H9 (cell line): ENCODE results near the gene LMNTD2. TPM values are rescaled to one million over a fixed set of nuclear protein-coding genes. Genes with fewer than 3 reads are reported as not detected.

Source experiments
- DNase-seq: peaks from one replicate; pipeline ENCODE4 v3.0.0-alpha.2; 2017
- H2AFZ ChIP-seq: one replicate; pipeline ENCODE4 v1.6.1; 2013; ENCODE audit warnings: mild to moderate bottlenecking, low read length, control low read depth, moderate library complexity
- H2AK5ac ChIP-seq: 2 replicates; pipeline ENCODE4 v1.6.1; 2013; ENCODE audit warnings: low read length, control low read depth, mixed read lengths; ENCODE audit not compliant: insufficient read length
- H2BK120ac ChIP-seq: one replicate; pipeline ENCODE4 v1.6.1; 2013; ENCODE audit warnings: low read depth, mild to moderate bottlenecking, low read length, control low read depth, inconsistent platforms; ENCODE audit not compliant: poor library complexity, severe bottlenecking
- H2BK12ac ChIP-seq: 2 replicates; pipeline ENCODE4 v1.6.1; 2013; ENCODE audit warnings: low read length, control low read depth, mixed read lengths, low read depth; ENCODE audit not compliant: insufficient read length
- H2BK15ac ChIP-seq: 2 replicates; pipeline ENCODE4 v1.6.1; 2013; ENCODE audit warnings: low read depth, low read length, control low read depth
- H2BK20ac ChIP-seq: one replicate; pipeline ENCODE4 v1.6.1; 2013; ENCODE audit warnings: low read depth, mild to moderate bottlenecking, low read length, control low read depth, inconsistent platforms; ENCODE audit not compliant: poor library complexity, severe bottlenecking
- H2BK5ac ChIP-seq: 2 replicates; pipeline ENCODE4 v1.6.1; 2013; ENCODE audit warnings: low read length, control low read depth, mixed read lengths; ENCODE audit not compliant: insufficient read length
- H3K14ac ChIP-seq: 2 replicates; pipeline ENCODE4 v1.6.1; 2013; ENCODE audit warnings: low read length, control low read depth; ENCODE audit not compliant: insufficient read depth
- H3K18ac ChIP-seq: 2 replicates; pipeline ENCODE4 v1.6.1; 2013; ENCODE audit warnings: low read depth, mild to moderate bottlenecking, mixed read lengths, low read length, control low read depth; ENCODE audit not compliant: insufficient read length
- H3K23ac ChIP-seq: 2 replicates; pipeline ENCODE4 v1.6.1; 2013; ENCODE audit warnings: low read length, control low read depth, mixed read lengths, low read depth; ENCODE audit not compliant: insufficient read length
- H3K23me2 ChIP-seq: 2 replicates; pipeline ENCODE4 v1.6.1; 2013; ENCODE audit warnings: low read depth, mild to moderate bottlenecking, mixed read lengths, low read length, control low read depth; ENCODE audit not compliant: insufficient read length, poor library complexity, severe bottlenecking
- H3K27ac ChIP-seq: 2 replicates; pipeline ENCODE4 v1.5.1; 2013; ENCODE audit warnings: low read length, control low read depth, mixed read lengths, low read depth; ENCODE audit not compliant: insufficient read length
- H3K27me3 ChIP-seq: 2 replicates; pipeline ENCODE4 v1.6.1; 2013; ENCODE audit warnings: low read length, control low read depth, inconsistent platforms; ENCODE audit not compliant: insufficient read depth
- H3K4ac ChIP-seq: 2 replicates; pipeline ENCODE4 v1.6.1; 2013; ENCODE audit warnings: low read depth, mild to moderate bottlenecking, control low read depth, inconsistent platforms, low read length, moderate library complexity
- H3K4me1 ChIP-seq: 2 replicates; pipeline ENCODE4 v1.6.1; 2013; ENCODE audit warnings: low read length, control low read depth, inconsistent platforms; ENCODE audit not compliant: insufficient read depth
- H3K4me2 ChIP-seq: 2 replicates; pipeline ENCODE4 v1.6.1; 2013; ENCODE audit warnings: low read length, control low read depth, mixed read lengths; ENCODE audit not compliant: insufficient read length, insufficient read depth
- H3K56ac ChIP-seq: 2 replicates; pipeline ENCODE4 v1.6.1; 2013; ENCODE audit warnings: low read depth, mild to moderate bottlenecking, mixed read lengths, low read length, control low read depth; ENCODE audit not compliant: insufficient read length
- H3K79me1 ChIP-seq: 2 replicates; pipeline ENCODE4 v1.6.1; 2013; ENCODE audit warnings: low read depth, mild to moderate bottlenecking, moderate library complexity, low read length, control low read depth, inconsistent platforms; ENCODE audit not compliant: insufficient read depth, poor library complexity, severe bottlenecking
- H3K79me2 ChIP-seq: 2 replicates; pipeline ENCODE4 v1.6.1; 2013; ENCODE audit warnings: low read length, control low read depth, inconsistent platforms; ENCODE audit not compliant: insufficient read depth
- H3K9ac ChIP-seq: 2 replicates; pipeline ENCODE4 v1.6.1; 2013; ENCODE audit warnings: low read length, control low read depth, mixed read lengths; ENCODE audit not compliant: insufficient read length; ENCODE audit errors: extremely low read depth
- H3K9me3 ChIP-seq: one replicate; pipeline ENCODE4 v1.6.1; 2013; ENCODE audit warnings: low read depth, low read length, inconsistent platforms; ENCODE audit not compliant: control insufficient read depth
- H3T11ph ChIP-seq: one replicate; pipeline ENCODE4 v1.6.1; 2013; ENCODE audit warnings: mild to moderate bottlenecking, low read length, control low read depth, inconsistent platforms
- H4K20me1 ChIP-seq: one replicate; pipeline ENCODE4 v1.6.1; 2013; ENCODE audit not compliant: control insufficient read depth, insufficient read length, insufficient read depth
- H4K5ac ChIP-seq: 2 replicates; pipeline ENCODE4 v1.6.1; 2013; ENCODE audit warnings: low read depth, mild to moderate bottlenecking, mixed read lengths, low read length, control low read depth; ENCODE audit not compliant: insufficient read length
- H4K8ac ChIP-seq: replicated peaks from 2 replicates; pipeline ENCODE4 v1.6.1; 2013; ENCODE audit warnings: low read length, control low read depth, mixed read lengths, low read depth; ENCODE audit not compliant: insufficient read length
- H4K91ac ChIP-seq: 2 replicates; pipeline ENCODE4 v1.6.1; 2013; ENCODE audit warnings: low read depth, mild to moderate bottlenecking, moderate library complexity, mixed read lengths, low read length, control low read depth; ENCODE audit not compliant: insufficient read length
- H3K27ac Mint-ChIP-seq, 3 experiments: 2 replicates in 2 of 3; 3 replicates in 1 of 3; pipeline ENCODE4 v1.8.0; 2020 to 2021; ENCODE audit warnings: mixed read lengths in 3 of 3, mild to moderate bottlenecking in 1 of 3, moderate library complexity in 1 of 3
- H3K27me3 Mint-ChIP-seq: 2 replicates; pipeline ENCODE4 v1.8.0; 2021; ENCODE audit warnings: low read depth, mild to moderate bottlenecking, moderate library complexity, mixed read lengths
- H3K36me3 Mint-ChIP-seq, 3 experiments: 2 replicates in 2 of 3; 3 replicates in 1 of 3; pipeline ENCODE4 v1.8.0; 2020 to 2021; ENCODE audit warnings: low read depth in 3 of 3, mixed read lengths in 3 of 3; ENCODE audit not compliant: insufficient read depth in 1 of 3
- H3K4me1 Mint-ChIP-seq, 2 experiments: 2 replicates each; pipeline ENCODE4 v1.8.0; 2020; ENCODE audit warnings: mixed read lengths in 2 of 2
- H3K4me3 Mint-ChIP-seq, 2 experiments: 2 replicates in 1 of 2; 3 replicates in 1 of 2; pipeline ENCODE4 v1.8.0; 2020 to 2021; ENCODE audit warnings: mild to moderate bottlenecking in 2 of 2, mixed read lengths in 2 of 2, moderate library complexity in 1 of 2
- H3K9me3 Mint-ChIP-seq, 2 experiments: 2 replicates in 1 of 2; 3 replicates in 1 of 2; pipeline ENCODE4 v1.8.0; 2020; ENCODE audit warnings: mild to moderate bottlenecking in 2 of 2, mixed read lengths in 2 of 2, moderate library complexity in 1 of 2
- CTCF ChIP-seq: fragments of 200-600 bp; sonication (generic); conservative IDR thresholded peaks from 3 replicates; pipeline ENCODE4 v1.8.0; 2021; ENCODE audit warnings: antibody characterized with exemption, mild to moderate bottlenecking
- WGBS: extraction: QIAGEN DNeasy Blood & Tissue Kit; methylation state at CpG from one replicate; pipeline ENCODE4 v1.1.7; 2013; ENCODE audit warnings: missing lambda C conversion rate, low lambda C conversion rate, mixed read lengths; ENCODE audit not compliant: insufficient read length; ENCODE audit errors: extremely low coverage; 5-methylcytosine and 5-hydroxymethylcytosine counted together
- total RNA-seq: library from RNA; stranded (reverse); gene quantifications from 2 replicates; pipeline ENCODE4 v1.2.1, GENCODE V29; 2021

Gene LMNTD2
- total RNA-seq, 1 experiment from 2014 or later = 4.7 TPM

GRCh38 chr11:563066-563811 lies 2.7 kb upstream of the LMNTD2 start:
- no peak for DNase-seq
- H3K27me3 Mint-ChIP-seq = peaks cover 5% of the 10 kb centered on the region
- H3K9me3 ChIP-seq = no peaks in the 10 kb centered on the region
- H2BK20ac ChIP-seq = no peak overlapping the region
- peaks cover 0 to 11% (median 4%) of the 10 kb centered on the region in 3 experiments; a peak in 4 of 7 replicates for H3K36me3 Mint-ChIP-seq
- peak overlapping the region in 1 of 2 experiments; percentile 46; a peak in 1 of 5 replicates for H3K4me3 Mint-ChIP-seq
- peak overlapping the region in 1 of 3 experiments; percentile 18; a peak in 1 of 7 replicates for H3K27ac Mint-ChIP-seq
- H2AK5ac ChIP-seq = no peak overlapping the region
- no CpG with 5 or more reads among the region's 18 CpGs for WGBS
- no peaks in the 10 kb centered on the region for H4K20me1 ChIP-seq
- H3K79me2 ChIP-seq = no peaks in the 10 kb centered on the region
- H3K56ac ChIP-seq = no peak overlapping the region
- H3K27me3 ChIP-seq = no peaks in the 10 kb centered on the region
- no peak overlapping the region for H3K23ac ChIP-seq
- no peaks in the 10 kb centered on the region for H3K4me1 ChIP-seq
- H3K79me1 ChIP-seq = no peaks in the 10 kb centered on the region
- H2BK15ac ChIP-seq = no peak overlapping the region
- H3K9ac ChIP-seq = no peak overlapping the region
- no peak overlapping the region for H3K27ac ChIP-seq
- no peak overlapping the region for H4K8ac ChIP-seq
- TF ChIP-seq CTCF = no peak
- no peaks in the 10 kb centered on the region for H3K9me3 Mint-ChIP-seq
- H3K23me2 ChIP-seq = peaks cover 10% of the 10 kb centered on the region
- no peak overlapping the region for H4K5ac ChIP-seq
- H2AFZ ChIP-seq = no peak overlapping the region
- no peak overlapping the region for H3K18ac ChIP-seq
- H2BK120ac ChIP-seq = no peak overlapping the region
- no peak overlapping the region for H4K91ac ChIP-seq
- H3K4me2 ChIP-seq = no peak overlapping the region
- H3K4me1 Mint-ChIP-seq = peaks cover 18 to 35% of the 10 kb centered on the region in 2 experiments
- no peak overlapping the region for H3K14ac ChIP-seq
- H2BK5ac ChIP-seq = no peak overlapping the region
- H3K4ac ChIP-seq = no peak overlapping the region
- H2BK12ac ChIP-seq = no peak overlapping the region
- no peak overlapping the region for H3T11ph ChIP-seq
